Naive thymus-derived CD4-positive, alpha-beta T cell (primary cell): ENCODE results near the gene INTU. TPM values are rescaled to one million over a fixed set of nuclear protein-coding genes. Genes with fewer than 3 reads are reported as not detected.

Experiments used
- ATAC-seq: fragments of 150-1000 bp; cut with Tn5 transposase; 2 replicates; pipeline ENCODE4 v1.10.0; 2021; ENCODE audit warnings: mild to moderate bottlenecking, moderate library complexity
- CTCF ChIA-PET: fragments of 350-600 bp; sonication (Branson Sonifier 250); formaldehyde crosslinking; loops from one replicate; lab custom pipeline; 2021; ENCODE audit warnings: antibody characterized with exemption; lab: Charles Lee
- POLR2A ChIA-PET: fragments of 350-600 bp; sonication (Branson Sonifier 250); formaldehyde crosslinking; loops from one replicate; lab custom pipeline; 2021; ENCODE audit warnings: antibody characterized with exemption, inconsistent platforms; lab: Charles Lee
- DNase-seq, 9 donors: peaks; one replicate each; pipeline versions ENCODE4 v3.0.0 to v3.0.0-alpha.2; 2020 to 2022; ENCODE audit warnings: mixed read lengths in 1 of 9
- H3K27ac ChIP-seq: one replicate; pipeline ENCODE4 v1.7.0; 2013; ENCODE audit warnings: mild to moderate bottlenecking, low read depth, low read length, moderate library complexity
- H3K27me3 ChIP-seq, 2 donors: one replicate each; pipeline ENCODE4 v1.7.0; 2013; ENCODE audit warnings: low read length in 2 of 2, mild to moderate bottlenecking in 2 of 2, moderate library complexity in 2 of 2; ENCODE audit not compliant: control insufficient read depth in 2 of 2, insufficient read depth in 2 of 2
- H3K36me3 ChIP-seq, 3 experiments: 1 replicate in 2 of 3; 2 replicates in 1 of 3; pipeline ENCODE4 v1.7.0; 2013; ENCODE audit warnings: low read length in 3 of 3, mild to moderate bottlenecking in 3 of 3, moderate library complexity in 1 of 3; ENCODE audit not compliant: insufficient read depth in 3 of 3, control insufficient read depth in 2 of 3
- H3K4me1 ChIP-seq, 2 donors: one replicate each; pipeline ENCODE4 v1.7.0; 2013; ENCODE audit warnings: low read length in 2 of 2, mild to moderate bottlenecking in 2 of 2, moderate library complexity in 1 of 2; ENCODE audit not compliant: control insufficient read depth in 2 of 2, insufficient read depth in 2 of 2
- H3K4me3 ChIP-seq: 2 replicates; pipeline ENCODE4 v1.7.0; 2013; ENCODE audit warnings: mild to moderate bottlenecking, low read length
- H3K9me3 ChIP-seq, 3 experiments: 1 replicate in 2 of 3; 2 replicates in 1 of 3; pipeline ENCODE4 v1.7.0; 2013; ENCODE audit warnings: low read length in 3 of 3; ENCODE audit not compliant: control insufficient read depth in 2 of 3
- H3K27ac Mint-ChIP-seq, 9 donors: one replicate each; pipeline ENCODE4 v1.8.0; 2020 to 2022; ENCODE audit warnings: mixed read lengths in 9 of 9, mild to moderate bottlenecking in 8 of 9, moderate library complexity in 5 of 9, inconsistent platforms in 2 of 9
- H3K27me3 Mint-ChIP-seq, 5 donors: one replicate each; pipeline ENCODE4 v1.8.0; 2021 to 2022; ENCODE audit warnings: mixed read lengths in 5 of 5, mild to moderate bottlenecking in 1 of 5
- H3K36me3 Mint-ChIP-seq, 5 donors: one replicate each; pipeline ENCODE4 v1.8.0; 2020 to 2022; ENCODE audit warnings: mixed read lengths in 5 of 5, mild to moderate bottlenecking in 3 of 5, inconsistent platforms in 1 of 5
- H3K4me1 Mint-ChIP-seq, 7 donors: one replicate each; pipeline ENCODE4 v1.8.0; 2020 to 2022; ENCODE audit warnings: mixed read lengths in 7 of 7, mild to moderate bottlenecking in 3 of 7, inconsistent platforms in 1 of 7
- H3K4me3 Mint-ChIP-seq, 10 donors: one replicate each; pipeline ENCODE4 v1.8.0; 2020 to 2022; ENCODE audit warnings: mild to moderate bottlenecking in 10 of 10, mixed read lengths in 10 of 10, moderate library complexity in 6 of 10, inconsistent platforms in 2 of 10
- H3K9me3 Mint-ChIP-seq, 11 donors: one replicate each; pipeline ENCODE4 v1.8.0; 2020 to 2022; ENCODE audit warnings: mixed read lengths in 11 of 11, mild to moderate bottlenecking in 4 of 11, inconsistent platforms in 1 of 11, moderate library complexity in 1 of 11
- intact Hi-C, 2 donors: fragments of 100-400 bp; cut with micrococcal nuclease; formaldehyde crosslinking; loops; one replicate each; pipeline ENCODE4 v1.15.1; 2023
- polyA plus RNA-seq, 2 donors: library from polyadenylated mRNA; unstranded; fragments of 300-500 nt; fragmentation: Illumina TruSeq; gene quantifications; one replicate each; pipeline ENCODE4 v1.2.3, GENCODE V29; 2021
- total RNA-seq, 6 experiments: library from RNA in 5 of 6; stranded (reverse) in 5 of 6; gene quantifications; 1 replicate in 5 of 6; 2 replicates in 1 of 6; pipeline ENCODE4 v1.2.3 and lab custom pipeline; 2021 to 2026

INTU gene
- total and polyA plus RNA-seq, 7 experiments from 2014 or later = 0.14 to 0.22 TPM; not detected in 5

GRCh38 chr4:127685292-127685691, 52.5 kb downstream of the INTU start:
- DNase-seq (no peak), ATAC-seq (no peak)
- no peaks in the 10 kb centered on the region for H3K36me3 Mint-ChIP-seq
- H3K4me3 ChIP-seq = no peak overlapping the region
- H3K36me3 ChIP-seq = no peaks in the 10 kb centered on the region
- H3K27ac ChIP-seq = no peak overlapping the region
- peaks cover 0 to 4% (median 0%) of the 10 kb centered on the region in 11 donors for H3K9me3 Mint-ChIP-seq
- H3K4me1 ChIP-seq = no peaks in the 10 kb centered on the region
- H3K27ac Mint-ChIP-seq = no peak overlapping the region
- H3K4me1 Mint-ChIP-seq = peaks cover 0 to 2% (median 0%) of the 10 kb centered on the region in 7 donors
- no peak overlapping the region for H3K4me3 Mint-ChIP-seq
- ChIA-PET CTCF (no interaction called here), POLR2A (no interaction called here)
- no peaks in the 10 kb centered on the region for H3K27me3 ChIP-seq
- H3K27me3 Mint-ChIP-seq = peaks cover 0 to 5% (median 0%) of the 10 kb centered on the region in 5 donors
- intact Hi-C loops = no loop called here
- H3K9me3 ChIP-seq = no peaks in the 10 kb centered on the region

GRCh38 chr4:127686658-127687057, 53.9 kb downstream of the INTU start:
- Mint-ChIP-seq H3K36me3 (no peaks in the 10 kb centered on the region), H3K9me3 (peaks cover 0 to 4% (median 0%) of the 10 kb centered on the region in 11 donors), H3K4me1 (peaks cover 0 to 2% (median 0%) of the 10 kb centered on the region in 7 donors), H3K27ac (no peak overlapping the region), H3K27me3 (peaks cover 0 to 5% (median 0%) of the 10 kb centered on the region in 5 donors), H3K4me3 (no peak overlapping the region)
- DNase-seq (no peak), ATAC-seq (no peak)
- no peak overlapping the region for H3K27ac ChIP-seq
- intact Hi-C loops = no loop called here
- ChIA-PET POLR2A (no interaction called here), CTCF (no interaction called here)
- no peaks in the 10 kb centered on the region for H3K9me3 ChIP-seq
- H3K4me3 ChIP-seq = no peak overlapping the region
- no peaks in the 10 kb centered on the region for H3K27me3 ChIP-seq
- no peaks in the 10 kb centered on the region for H3K36me3 ChIP-seq
- H3K4me1 ChIP-seq = no peaks in the 10 kb centered on the region

GRCh38 chr4:127687580-127687979, 54.8 kb downstream of the INTU start:
- Mint-ChIP-seq H3K27me3 (peaks cover 0 to 10% (median 0%) of the 10 kb centered on the region in 5 donors), H3K27ac (no peak overlapping the region), H3K4me3 (no peak overlapping the region), H3K4me1 (peaks cover 0 to 2% (median 0%) of the 10 kb centered on the region in 7 donors), H3K36me3 (no peaks in the 10 kb centered on the region), H3K9me3 (peaks cover 0 to 9% (median 0%) of the 10 kb centered on the region in 11 donors)
- ChIA-PET CTCF (no interaction called here), POLR2A (no interaction called here)
- Histone ChIP-seq H3K4me3 (no peak overlapping the region), H3K4me1 (no peaks in the 10 kb centered on the region), H3K27ac (no peak overlapping the region), H3K9me3 (no peaks in the 10 kb centered on the region), H3K36me3 (no peaks in the 10 kb centered on the region), H3K27me3 (no peaks in the 10 kb centered on the region)
- intact Hi-C loops = no loop called here
- ATAC-seq (no peak), DNase-seq (no peak)

- ATAC-seq = peak; percentile 72
- no peaks in the 10 kb centered on the region for H3K36me3 ChIP-seq
- peaks cover 0 to 4% of the 10 kb centered on the region in 2 donors for H3K27me3 ChIP-seq
- H3K4me3 Mint-ChIP-seq = no peak overlapping the region
- H3K4me1 ChIP-seq = no peaks in the 10 kb centered on the region
- ChIA-PET POLR2A (no interaction called here), CTCF (no interaction called here)
- H3K27me3 Mint-ChIP-seq = peaks cover 0 to 20% (median 10%) of the 10 kb centered on the region in 5 donors
- no peak overlapping the region for H3K27ac ChIP-seq
- peaks cover 0 to 5% (median 0%) of the 10 kb centered on the region in 5 donors for H3K36me3 Mint-ChIP-seq
- DNase-seq = no peak
- no peak overlapping the region for H3K4me3 ChIP-seq
- intact Hi-C loops = no loop called here
- H3K27ac Mint-ChIP-seq = no peak overlapping the region
- H3K9me3 Mint-ChIP-seq = peaks cover 0 to 16% (median 3%) of the 10 kb centered on the region in 11 donors
- no peaks in the 10 kb centered on the region for H3K4me1 Mint-ChIP-seq
- no peaks in the 10 kb centered on the region for H3K9me3 ChIP-seq
Measured at GRCh38 chr4:127698789-127699200, 66.0 kb downstream of the INTU start.

GRCh38 chr4:127708985-127709384, 76.2 kb downstream of the INTU start:
- no peak overlapping the region for H3K27ac Mint-ChIP-seq
- no peak overlapping the region for H3K4me3 Mint-ChIP-seq
- CTCF ChIA-PET = no interaction called here
- H3K4me3 ChIP-seq = no peak overlapping the region
- POLR2A ChIA-PET = no interaction called here
- H3K9me3 ChIP-seq = no peaks in the 10 kb centered on the region
- H3K27me3 Mint-ChIP-seq = peaks cover 0 to 19% (median 8%) of the 10 kb centered on the region in 5 donors
- no peaks in the 10 kb centered on the region for H3K36me3 ChIP-seq
- peaks cover 0 to 4% (median 0%) of the 10 kb centered on the region in 11 donors for H3K9me3 Mint-ChIP-seq
- H3K4me1 Mint-ChIP-seq = no peaks in the 10 kb centered on the region
- intact Hi-C loops = no loop called here
- H3K36me3 Mint-ChIP-seq = no peaks in the 10 kb centered on the region
- no peaks in the 10 kb centered on the region for H3K27me3 ChIP-seq
- DNase-seq (no peak), ATAC-seq (no peak)
- H3K4me1 ChIP-seq = no peaks in the 10 kb centered on the region
- no peak overlapping the region for H3K27ac ChIP-seq

- H3K4me3 Mint-ChIP-seq = no peak overlapping the region
- DNase-seq (no peak), ATAC-seq (no peak)
- ChIA-PET POLR2A (no interaction called here), CTCF (no interaction called here)
- H3K4me1 Mint-ChIP-seq = no peaks in the 10 kb centered on the region
- no peak overlapping the region for H3K4me3 ChIP-seq
- H3K36me3 ChIP-seq = no peaks in the 10 kb centered on the region
- intact Hi-C loops = no loop called here
- H3K36me3 Mint-ChIP-seq = no peaks in the 10 kb centered on the region
- no peak overlapping the region for H3K27ac ChIP-seq
- no peaks in the 10 kb centered on the region for H3K4me1 ChIP-seq
- no peak overlapping the region for H3K27ac Mint-ChIP-seq
- H3K9me3 Mint-ChIP-seq = peaks cover 0 to 4% (median 0%) of the 10 kb centered on the region in 11 donors
- H3K27me3 Mint-ChIP-seq = peaks cover 0 to 23% (median 8%) of the 10 kb centered on the region in 5 donors
- no peaks in the 10 kb centered on the region for H3K27me3 ChIP-seq
- no peaks in the 10 kb centered on the region for H3K9me3 ChIP-seq
Measured at GRCh38 chr4:127709456-127709855, 76.7 kb downstream of the INTU start.

GRCh38 chr4:127730142-127730913, 97.6 kb downstream of the INTU start, which contains the start of gene SLC25A31:
Gene SLC25A31, plus strand, starts transcription at chr4:127730400. Its CDS starts 146 bp downstream, at chr4:127730546.
- Histone ChIP-seq H3K4me1 (no peaks in the 10 kb centered on the region), H3K36me3 (no peaks in the 10 kb centered on the region), H3K4me3 (no peak within 1 kb of the TSS), H3K27me3 (peaks cover 0 to 4% of the 10 kb centered on the region in 2 donors), H3K9me3 (no peaks in the 10 kb centered on the region), H3K27ac (no peak within 1 kb of the TSS)
- DNase-seq (no peak), ATAC-seq (no peak)
- Mint-ChIP-seq H3K27ac (no peak within 1 kb of the TSS), H3K9me3 (no peaks in the 10 kb centered on the region), H3K27me3 (peaks cover 0 to 9% (median 4%) of the 10 kb centered on the region in 5 donors), H3K4me1 (no peaks in the 10 kb centered on the region), H3K4me3 (no peak within 1 kb of the TSS), H3K36me3 (no peaks in the 10 kb centered on the region)
- intact Hi-C loops = no loop called here
- ChIA-PET CTCF (no interaction called here), POLR2A (no interaction called here)
